Activated CD4-positive, CD25-positive, alpha-beta regulatory T cell (primary cell): ENCODE measurements around the gene KL.

Experiments used
- DNase-seq, 4 experiments: peaks; one replicate each; lab custom pipeline; 2025; lab: John Stamatoyannopoulos, UW

Gene KL

DNA sequence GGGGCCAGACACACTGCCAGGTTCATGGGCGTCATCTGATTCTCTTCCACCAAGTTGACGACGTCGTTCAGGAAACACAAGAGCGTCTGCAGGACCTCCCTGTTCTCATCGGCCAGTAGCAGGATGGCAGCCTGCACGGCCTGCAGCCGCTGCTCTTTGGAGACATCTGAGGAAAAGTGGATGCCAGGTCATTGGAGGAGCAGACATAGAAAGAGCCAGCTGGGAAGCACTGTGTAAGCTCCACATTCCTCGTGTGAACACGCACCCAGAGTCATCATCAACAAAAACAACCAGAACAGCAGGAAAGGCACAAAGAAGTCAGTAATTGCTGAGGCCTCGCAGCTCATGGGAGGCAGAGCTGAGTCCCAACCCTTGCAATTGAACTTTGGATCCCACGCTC lies 96.5 kb downstream of the KL start:
- DNase-seq, result no peak

DNA sequence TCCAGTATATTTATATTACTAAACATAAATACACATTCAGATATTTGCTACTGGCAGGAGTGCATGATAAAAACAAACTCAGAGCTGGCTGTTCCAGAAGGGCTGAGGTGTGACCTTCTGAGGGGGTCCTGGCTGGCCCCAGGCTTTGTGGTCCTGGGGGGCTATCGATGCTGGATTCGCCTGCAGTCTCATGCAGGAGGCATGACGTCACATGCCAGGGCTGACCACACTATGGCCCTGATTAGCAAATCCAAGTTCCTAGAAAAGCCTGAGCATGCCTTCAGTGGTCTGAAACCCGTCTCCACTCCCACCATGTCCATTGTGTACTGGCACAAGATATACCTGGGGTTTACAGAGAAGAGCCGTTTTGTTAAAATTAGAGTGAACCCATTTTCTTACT lies 97.9 kb downstream of the KL start:
- no peak for DNase-seq

DNA sequence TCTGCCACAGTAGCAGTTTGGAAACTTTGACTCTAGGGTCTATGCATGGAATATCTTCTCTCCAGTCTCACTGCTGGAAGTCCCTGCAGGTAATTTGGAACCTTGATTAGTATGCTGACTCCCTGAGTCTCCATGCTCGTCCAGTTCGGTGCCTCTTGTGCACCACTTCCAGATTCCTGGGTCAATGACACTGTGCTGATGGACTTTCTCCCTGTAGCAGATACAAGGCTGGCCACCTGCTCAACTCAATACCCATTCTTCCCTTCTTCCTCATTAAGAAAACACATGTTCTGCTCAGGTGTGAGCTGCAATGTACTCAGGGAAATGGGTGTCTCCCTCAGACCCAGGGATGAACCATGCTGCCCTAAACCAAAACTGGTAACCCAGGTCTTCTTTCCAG lies 99.1 kb downstream of the KL start:
- no peak for DNase-seq
